IPS-18c (cell line): Measurements from ENCODE around the gene BPIFB6.
"Not testable (repeated sequence)": the region's sequence is repeated elsewhere in the genome, so short reads cannot be mapped to it uniquely, and the experiment has no call there.

Source experiments
- H3K4me3 ChIP-seq: 2 replicates; pipeline ENCODE4 v1.7.0; 2013; ENCODE audit warnings: low read depth, mild to moderate bottlenecking, low read length, moderate library complexity; ENCODE audit not compliant: insufficient read depth
- H3K9me3 ChIP-seq: one replicate; pipeline ENCODE4 v1.6.1; 2013; ENCODE audit warnings: mild to moderate bottlenecking, low read length, moderate library complexity; ENCODE audit not compliant: control insufficient read depth, insufficient read depth

BPIFB6 gene

GRCh38 chr20:33037456-33037855, 6.0 kb downstream of the BPIFB6 start:
- Histone ChIP-seq H3K9me3 (peaks cover 2% of the 10 kb centered on the region), H3K4me3 (no peak overlapping the region)

GRCh38 chr20:33038243-33038642, 6.8 kb downstream of the BPIFB6 start:
- H3K9me3 ChIP-seq = peaks cover 2% of the 10 kb centered on the region
- no peak overlapping the region for H3K4me3 ChIP-seq

GRCh38 chr20:33042430-33042829, 11.0 kb downstream of the BPIFB6 start:
- peaks cover 4% of the 10 kb centered on the region for H3K9me3 ChIP-seq
- no peak overlapping the region for H3K4me3 ChIP-seq

GRCh38 chr20:33042983-33043730, 11.7 kb downstream of the BPIFB6 start:
- peaks cover 4% of the 10 kb centered on the region for H3K9me3 ChIP-seq
- no peak overlapping the region for H3K4me3 ChIP-seq

- Histone ChIP-seq H3K4me3 (no peak overlapping the region), H3K9me3 (peaks cover 4% of the 10 kb centered on the region)
Measured at GRCh38 chr20:33043731-33044181, 12.3 kb downstream of the BPIFB6 start.

GRCh38 chr20:33045129-33045721, 13.8 kb downstream of the BPIFB6 start:
- H3K4me3 ChIP-seq, H3K9me3 ChIP-seq: not testable (repeated sequence)

GRCh38 chr20:33046412-33046811, 15.0 kb downstream of the BPIFB6 start:
- Histone ChIP-seq H3K4me3 (no peak overlapping the region; the same call in 1 of the 2 replicates), H3K9me3 (peaks cover 4% of the 10 kb centered on the region)

GRCh38 chr20:33051333-33051732, 19.9 kb downstream of the BPIFB6 start:
- no peak overlapping the region for H3K4me3 ChIP-seq

GRCh38 chr20:33053291-33054106, 22.1 kb downstream of the BPIFB6 start, which contains the start of gene BPIFB3:
BPIFB3 (plus strand) TSS chr20:33053903; CDS start chr20:33055436, 1,533 bp downstream.
- Histone ChIP-seq H3K9me3 (no peaks in the 10 kb centered on the region), H3K4me3 (no peak within 1 kb of the TSS)

More at GRCh38 chr20:33051333-33051732, 19.9 kb downstream of the BPIFB6 start:
- H3K9me3 ChIP-seq = no peaks in the 10 kb centered on the region

GRCh38 chr20:33054381-33054780, 22.9 kb downstream of the BPIFB6 start:
- no peak overlapping the region for H3K4me3 ChIP-seq
- H3K9me3 ChIP-seq = no peaks in the 10 kb centered on the region

GRCh38 chr20:33054791-33055190, 23.3 kb downstream of the BPIFB6 start:
- no peaks in the 10 kb centered on the region for H3K9me3 ChIP-seq
- H3K4me3 ChIP-seq = no peak overlapping the region

GRCh38 chr20:33059136-33059535, 27.7 kb downstream of the BPIFB6 start:
- Histone ChIP-seq H3K9me3 (no peaks in the 10 kb centered on the region), H3K4me3 (no peak overlapping the region)

- Histone ChIP-seq H3K4me3 (no peak overlapping the region), H3K9me3 (no peaks in the 10 kb centered on the region)
Measured at GRCh38 chr20:33059741-33060390, 28.4 kb downstream of the BPIFB6 start.

- Histone ChIP-seq H3K4me3 (no peak overlapping the region), H3K9me3 (no peaks in the 10 kb centered on the region)
Measured at GRCh38 chr20:33061658-33062028, 30.2 kb downstream of the BPIFB6 start.

GRCh38 chr20:33062105-33062824, 30.8 kb downstream of the BPIFB6 start:
- no peaks in the 10 kb centered on the region for H3K9me3 ChIP-seq
- H3K4me3 ChIP-seq = no peak overlapping the region

- no peak overlapping the region for H3K4me3 ChIP-seq
Measured at GRCh38 chr20:33062825-33063149, 31.3 kb downstream of the BPIFB6 start.

GRCh38 chr20:33063271-33063670, 31.8 kb downstream of the BPIFB6 start:
- no peaks in the 10 kb centered on the region for H3K9me3 ChIP-seq

More at GRCh38 chr20:33062825-33063149, 31.3 kb downstream of the BPIFB6 start:
- H3K9me3 ChIP-seq = no peaks in the 10 kb centered on the region

More at GRCh38 chr20:33063271-33063670, 31.8 kb downstream of the BPIFB6 start:
- no peak overlapping the region for H3K4me3 ChIP-seq
